GM21528 (cell line): ENCODE results near the gene WWC2.

Source experiments
- ATAC-seq: cut with Tn5 transposase; IDR thresholded peaks from one replicate; pipeline ENCODE4 v1.9.1; 2021; ENCODE audit warnings: mild to moderate bottlenecking, moderate library complexity; ENCODE audit not compliant: unreplicated experiment, low FRiP score

The WWC2 gene

GRCh38 chr4:183098723-183099536, at the start of gene WWC2:
WWC2 (plus strand) TSS chr4:183099257; CDS start chr4:183099492, 235 bp downstream.
- peak; percentile 75 for ATAC-seq

GRCh38 chr4:183053681-183054080, 45.4 kb upstream of the WWC2 start:
- ATAC-seq, result no peak

GRCh38 chr4:183057255-183057654, 41.8 kb upstream of the WWC2 start:
- ATAC-seq, result no peak

- ATAC-seq, result no peak
Measured at GRCh38 chr4:183059797-183060196, 39.3 kb upstream of the WWC2 start.

GRCh38 chr4:183068502-183068901, 30.6 kb upstream of the WWC2 start:
- no peak for ATAC-seq

- no peak for ATAC-seq
Measured at GRCh38 chr4:183071222-183071621, 27.8 kb upstream of the WWC2 start.

GRCh38 chr4:183072176-183072575, 26.9 kb upstream of the WWC2 start:
- no peak for ATAC-seq

GRCh38 chr4:183073838-183074145, 25.3 kb upstream of the WWC2 start:
- ATAC-seq, result no peak

- ATAC-seq, result no peak
Measured at GRCh38 chr4:183074288-183074990, 24.6 kb upstream of the WWC2 start.

- no peak for ATAC-seq
Measured at GRCh38 chr4:183078634-183079033, 20.4 kb upstream of the WWC2 start.

- ATAC-seq, result no peak
Measured at GRCh38 chr4:183080372-183081115, 18.5 kb upstream of the WWC2 start.

- ATAC-seq, result no peak
Measured at GRCh38 chr4:183081116-183081469, 18.0 kb upstream of the WWC2 start.

- ATAC-seq, result no peak
Measured at GRCh38 chr4:183082053-183082452, 17.0 kb upstream of the WWC2 start.

GRCh38 chr4:183094393-183095198, 4.5 kb upstream of the WWC2 start:
- no peak for ATAC-seq

GRCh38 chr4:183095199-183095512, 3.9 kb upstream of the WWC2 start:
- no peak for ATAC-seq

GRCh38 chr4:183096276-183096965, 2.6 kb upstream of the WWC2 start:
- no peak for ATAC-seq

- ATAC-seq, result no peak
Measured at GRCh38 chr4:183097231-183098018, 1.6 kb upstream of the WWC2 start.

- peak; percentile 26 for ATAC-seq
Measured at GRCh38 chr4:183098019-183098722, 886 bp upstream of the WWC2 start.
